Karpas-422 (cell line): ENCODE data around the gene ABCA9. TPM values are rescaled to one million over a fixed set of nuclear protein-coding genes. Genes with fewer than 3 reads are reported as not detected.
"Not testable (repeated sequence)": the region's sequence is repeated elsewhere in the genome, so short reads cannot be mapped to it uniquely, and the experiment has no call there.

ENCODE experiments used
- DNase-seq: peaks from one replicate; pipeline ENCODE4 v3.0.0-alpha.2; 2015
- H2AFZ ChIP-seq: fragments of 200-600 bp; sonication (generic); 2 replicates; pipeline ENCODE4 v1.6.1; 2014; ENCODE audit warnings: antibody characterized with exemption, low read length, mixed read lengths
- H3K27ac ChIP-seq: fragments of 200-600 bp; sonication (generic); 2 replicates; pipeline ENCODE4 v1.5.1; 2014; ENCODE audit warnings: mild to moderate bottlenecking, low read length, moderate library complexity
- H3K27me3 ChIP-seq: fragments of 200-600 bp; sonication (generic); 2 replicates; pipeline ENCODE4 v1.6.1; 2014; ENCODE audit warnings: low read length, mixed read lengths
- H3K36me3 ChIP-seq: fragments of 200-600 bp; sonication (generic); 2 replicates; pipeline ENCODE4 v1.6.1; 2014; ENCODE audit warnings: low read length, mixed read lengths; ENCODE audit not compliant: insufficient read depth
- H3K4me1 ChIP-seq: fragments of 200-600 bp; sonication (generic); 2 replicates; pipeline ENCODE4 v1.6.1; 2014; ENCODE audit warnings: mild to moderate bottlenecking, low read length, mixed read lengths
- H3K4me2 ChIP-seq: fragments of 200-600 bp; sonication (generic); 2 replicates; pipeline ENCODE4 v1.6.1; 2014; ENCODE audit warnings: low read length, low read depth, mild to moderate bottlenecking; ENCODE audit not compliant: poor library complexity, severe bottlenecking
- H3K4me3 ChIP-seq: fragments of 200-600 bp; sonication (generic); 2 replicates; pipeline ENCODE4 v1.5.1; 2014; ENCODE audit warnings: mild to moderate bottlenecking, antibody characterized with exemption, low read length, mixed read lengths
- H3K79me2 ChIP-seq: fragments of 200-600 bp; sonication (generic); 2 replicates; pipeline ENCODE4 v1.6.1; 2014; ENCODE audit warnings: mild to moderate bottlenecking, low read length, mixed read lengths
- H3K9ac ChIP-seq: fragments of 200-600 bp; sonication (generic); 2 replicates; pipeline ENCODE4 v1.6.0; 2014; ENCODE audit warnings: low read length
- H3K9me2 ChIP-seq: fragments of 200-600 bp; sonication (generic), shearing (Covaris generic); replicated peaks from 2 replicates; pipeline ENCODE4 v1.6.0; 2014; ENCODE audit warnings: mild to moderate bottlenecking, low read length, moderate library complexity; ENCODE audit not compliant: insufficient read depth
- H3K9me3 ChIP-seq: fragments of 300-700, 200-600 bp; sonication (generic); 2 replicates; pipeline ENCODE4 v1.6.1; 2014; ENCODE audit warnings: low read length, mixed read lengths
- H4K20me1 ChIP-seq: fragments of 200-600 bp; sonication (generic); 2 replicates; pipeline ENCODE4 v1.6.1; 2014; ENCODE audit warnings: mild to moderate bottlenecking, antibody characterized with exemption, low read length, low read depth; ENCODE audit not compliant: insufficient read depth
- total RNA-seq: library from RNA; depleted of rRNA; stranded (reverse); fragments of >200 nt; shearing (Covaris generic); gene quantifications from 2 replicates; pipeline ENCODE4 v1.2.3, GENCODE V29; 2014; ENCODE audit warnings: low replicate concordance

ABCA9 gene
- total RNA-seq, 1 experiment from 2014 or later = not detected

DNA sequence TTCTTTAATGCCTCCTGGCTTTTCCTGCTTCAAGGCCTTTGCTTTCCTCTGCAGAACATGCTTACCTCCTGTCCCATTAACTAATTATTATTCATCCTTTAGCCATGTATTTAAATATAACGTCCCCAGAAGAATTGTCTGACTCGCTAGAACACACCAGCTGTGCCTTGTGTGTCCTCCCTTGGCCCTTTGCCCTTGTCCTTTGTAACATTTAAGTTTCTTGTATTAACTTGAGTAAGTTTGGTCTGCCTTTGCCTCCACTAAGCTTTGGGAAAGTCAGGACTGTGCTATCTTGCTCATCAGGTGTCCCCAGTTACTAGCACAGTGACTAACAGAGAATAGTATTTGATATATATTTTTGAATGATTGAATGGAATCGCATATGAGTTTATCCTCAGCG, 29.6 kb upstream of the ABCA9 start:
- Histone ChIP-seq H3K9me2 (no peaks in the 10 kb centered on the region), H4K20me1 (no peaks in the 10 kb centered on the region), H3K9me3 (no peaks in the 10 kb centered on the region), H3K4me3 (no peak overlapping the region), H2AFZ (no peak overlapping the region), H3K79me2 (no peaks in the 10 kb centered on the region), H3K27me3 (no peaks in the 10 kb centered on the region), H3K9ac (no peak overlapping the region), H3K27ac (no peak overlapping the region), H3K4me2 (no peak overlapping the region), H3K36me3 (no peaks in the 10 kb centered on the region), H3K4me1 (no peaks in the 10 kb centered on the region)
- no peak for DNase-seq

DNA sequence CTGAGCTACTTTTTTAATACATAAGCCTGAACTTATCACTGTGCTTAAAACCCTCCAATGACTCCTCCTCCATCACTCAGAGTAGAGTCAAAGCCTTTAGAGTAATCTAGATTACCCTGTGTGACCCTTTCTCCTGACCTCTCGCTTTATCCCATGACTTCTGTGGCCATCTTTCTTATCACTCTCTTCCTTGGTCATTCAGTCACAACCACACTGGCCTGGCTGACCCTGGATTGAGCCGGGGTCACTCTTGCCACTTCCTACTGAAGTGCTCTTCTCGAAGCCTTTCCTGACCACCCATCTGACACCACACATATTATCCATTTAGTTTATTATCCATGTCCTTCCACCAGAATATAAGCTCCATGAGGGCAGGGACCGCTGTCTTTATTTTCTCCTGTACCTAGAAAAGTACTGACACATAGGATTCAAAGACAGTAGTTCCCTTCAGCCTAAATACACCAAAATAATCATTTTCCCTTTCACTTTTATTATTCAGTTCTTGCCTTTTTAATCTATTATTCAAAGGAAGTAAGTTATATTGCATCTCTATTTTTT, 28.0 kb upstream of the ABCA9 start:
- Histone ChIP-seq H3K4me1 (no peaks in the 10 kb centered on the region), H4K20me1 (no peaks in the 10 kb centered on the region), H3K79me2 (no peaks in the 10 kb centered on the region), H3K9ac (no peak overlapping the region), H3K36me3 (no peaks in the 10 kb centered on the region), H3K4me3 (no peak overlapping the region), H3K27ac (no peak overlapping the region), H3K4me2 (no peak overlapping the region), H3K9me2 (no peaks in the 10 kb centered on the region), H2AFZ (no peak overlapping the region), H3K27me3 (no peaks in the 10 kb centered on the region), H3K9me3 (no peaks in the 10 kb centered on the region)
- DNase-seq = no peak

DNA sequence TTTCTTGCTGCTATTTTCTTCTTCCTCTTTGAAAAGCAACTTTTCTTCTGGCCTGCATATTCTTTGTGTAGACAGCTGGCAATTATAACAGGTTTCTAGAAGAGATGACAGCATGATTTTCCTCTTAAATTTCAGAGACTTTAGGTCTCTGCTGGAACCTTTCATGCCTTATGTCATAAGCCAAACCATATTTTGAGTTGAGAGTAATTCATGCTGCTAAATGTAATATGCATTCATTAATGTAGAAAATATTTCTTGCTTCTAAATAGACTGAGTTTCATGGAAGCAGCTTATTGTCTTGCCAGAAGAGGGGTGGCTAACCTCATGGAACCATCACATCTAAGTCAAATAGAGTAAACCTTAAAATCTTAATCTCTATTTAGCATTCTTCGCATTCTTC, 25.9 kb upstream of the ABCA9 start:
- Histone ChIP-seq H3K27ac (no peak overlapping the region), H3K36me3 (no peaks in the 10 kb centered on the region; the same call in 1 of the 2 replicates)

DNA sequence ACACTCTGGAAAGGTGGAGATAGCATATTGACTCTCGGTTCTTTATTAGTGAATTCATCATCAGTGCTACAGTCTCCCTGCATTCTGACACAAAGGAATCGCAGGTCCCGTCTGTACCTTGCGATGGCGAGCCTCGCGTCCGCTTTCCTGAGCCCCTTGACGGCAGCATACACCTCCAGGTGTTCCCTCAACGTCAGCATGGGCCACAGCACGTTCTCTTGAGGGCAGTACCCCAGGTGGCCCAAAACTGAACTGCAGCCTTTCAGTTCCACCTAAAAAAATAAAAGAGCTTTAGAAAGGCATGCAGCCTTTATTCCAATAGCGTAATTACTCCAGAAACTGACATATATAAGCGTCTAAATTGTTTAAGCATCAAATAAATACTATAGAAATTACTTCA, 24.2 kb upstream of the ABCA9 start:
- no peaks in the 10 kb centered on the region for H3K9me3 ChIP-seq
- H2AFZ ChIP-seq = no peak overlapping the region
- DNase-seq = peak; percentile 69
- H3K9ac ChIP-seq = no peak overlapping the region
- no peaks in the 10 kb centered on the region for H4K20me1 ChIP-seq
- no peaks in the 10 kb centered on the region for H3K9me2 ChIP-seq
- H3K27ac ChIP-seq = no peak overlapping the region
- no peak overlapping the region for H3K4me2 ChIP-seq
- no peaks in the 10 kb centered on the region for H3K27me3 ChIP-seq
- H3K36me3 ChIP-seq = no peaks in the 10 kb centered on the region; the same call in 1 of the 2 replicates
- H3K79me2 ChIP-seq = no peaks in the 10 kb centered on the region
- no peak overlapping the region for H3K4me3 ChIP-seq
- H3K4me1 ChIP-seq = no peaks in the 10 kb centered on the region

More for the DNA sequence above, 25.9 kb upstream of the ABCA9 start:
- H3K9ac ChIP-seq = no peak overlapping the region
- H4K20me1 ChIP-seq = no peaks in the 10 kb centered on the region
- H3K79me2 ChIP-seq = no peaks in the 10 kb centered on the region
- H3K4me1 ChIP-seq = no peaks in the 10 kb centered on the region
- no peak for DNase-seq
- no peak overlapping the region for H3K4me3 ChIP-seq
- H3K9me3 ChIP-seq = no peaks in the 10 kb centered on the region
- H2AFZ ChIP-seq = no peak overlapping the region
- H3K27me3 ChIP-seq = no peaks in the 10 kb centered on the region
- H3K4me2 ChIP-seq = no peak overlapping the region
- no peaks in the 10 kb centered on the region for H3K9me2 ChIP-seq

DNA sequence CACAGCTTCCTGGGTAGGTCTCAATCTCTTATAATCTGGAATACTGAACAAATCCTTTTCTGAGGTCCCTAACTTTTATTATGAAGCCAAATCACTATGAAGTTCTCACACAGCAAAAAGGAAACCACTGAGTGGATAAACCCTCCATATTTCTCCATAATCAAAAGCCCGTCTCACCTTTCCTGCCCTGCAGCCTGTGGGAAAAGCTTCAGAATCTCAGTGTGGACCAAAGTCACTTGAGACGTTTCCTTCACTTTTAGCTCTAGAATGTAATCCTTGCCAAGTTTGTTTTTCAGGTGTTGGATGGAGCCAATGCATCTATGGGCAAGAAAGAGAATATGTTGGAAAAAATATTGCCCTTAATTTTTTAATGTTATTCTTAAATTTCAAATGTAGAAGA, 22.0 kb upstream of the ABCA9 start:
- Histone ChIP-seq H3K79me2 (no peaks in the 10 kb centered on the region), H3K27me3 (no peaks in the 10 kb centered on the region), H3K9me3 (no peaks in the 10 kb centered on the region), H3K36me3 (no peaks in the 10 kb centered on the region; the same call in 1 of the 2 replicates), H3K4me2 (no peak overlapping the region), H3K9ac (no peak overlapping the region), H2AFZ (no peak overlapping the region), H3K9me2 (no peaks in the 10 kb centered on the region), H3K4me3 (no peak overlapping the region), H3K27ac (no peak overlapping the region), H4K20me1 (no peaks in the 10 kb centered on the region), H3K4me1 (no peaks in the 10 kb centered on the region)
- DNase-seq = no peak

DNA sequence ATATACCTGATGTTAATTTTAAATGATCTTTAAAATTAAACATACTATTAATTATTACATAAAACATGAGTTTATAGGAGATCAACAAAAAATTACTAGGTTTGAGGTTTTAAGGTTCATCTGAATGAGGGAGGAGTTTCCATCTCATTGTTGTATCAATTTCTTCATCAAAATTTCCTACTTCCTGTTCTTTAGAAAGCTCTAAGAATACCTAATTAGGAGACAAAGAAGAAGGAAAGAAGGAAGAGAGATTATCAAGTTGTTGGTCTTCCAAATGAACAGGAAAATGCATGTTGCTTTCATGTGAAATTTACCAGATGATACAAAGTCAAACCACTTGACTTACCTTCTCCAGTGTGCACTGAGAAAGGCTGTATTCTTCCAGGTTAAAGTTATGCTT, 18.1 kb upstream of the ABCA9 start:
- no peaks in the 10 kb centered on the region for H4K20me1 ChIP-seq
- H3K4me1 ChIP-seq = no peaks in the 10 kb centered on the region
- H3K4me3 ChIP-seq = no peak overlapping the region
- H3K36me3 ChIP-seq = no peaks in the 10 kb centered on the region; the same call in 1 of the 2 replicates
- no peak overlapping the region for H3K27ac ChIP-seq
- no peak for DNase-seq
- H2AFZ ChIP-seq = no peak overlapping the region
- H3K79me2 ChIP-seq = no peaks in the 10 kb centered on the region
- H3K4me2 ChIP-seq = no peak overlapping the region
- H3K9me2 ChIP-seq = no peaks in the 10 kb centered on the region
- H3K9ac ChIP-seq = no peak overlapping the region
- no peaks in the 10 kb centered on the region for H3K9me3 ChIP-seq
- H3K27me3 ChIP-seq = no peaks in the 10 kb centered on the region

DNA sequence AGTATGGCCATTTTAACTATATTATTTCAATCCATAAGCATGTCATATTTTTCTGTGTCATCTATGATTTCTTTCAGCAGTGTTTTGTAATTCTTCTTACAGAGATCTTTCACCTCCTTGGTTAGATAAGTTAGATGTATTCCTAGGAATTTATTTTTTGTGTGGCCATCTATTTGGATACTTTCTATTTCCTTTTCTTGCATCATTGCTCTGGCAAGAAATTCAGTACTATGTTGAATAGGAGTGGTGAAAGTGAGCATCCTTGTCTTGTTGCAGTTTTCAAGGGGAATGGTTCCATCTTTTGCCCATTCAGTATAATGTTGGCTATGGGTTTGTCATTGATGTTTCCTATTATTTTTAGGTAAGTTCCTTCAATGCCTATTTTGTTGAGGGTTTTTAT, 15.1 kb upstream of the ABCA9 start:
- H3K27me3 ChIP-seq = no peaks in the 10 kb centered on the region

DNA sequence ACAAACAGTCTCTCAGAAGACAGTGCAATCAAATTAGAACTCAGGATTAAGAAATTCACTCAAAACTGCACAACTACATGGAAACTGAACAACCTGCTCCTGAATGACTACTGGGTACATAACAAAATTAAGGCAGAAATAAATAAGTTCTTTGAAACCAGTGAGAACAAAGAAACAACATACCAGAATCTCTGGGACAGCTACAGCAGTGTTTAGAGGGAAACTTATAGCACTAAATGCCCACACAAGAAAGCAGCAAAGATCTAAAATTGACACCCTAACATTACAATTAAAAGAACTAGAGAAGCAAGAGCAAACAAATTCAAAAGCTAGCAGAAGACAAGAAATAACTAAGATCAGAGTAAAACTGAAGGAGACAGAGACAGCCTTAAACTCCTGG, 12.7 kb upstream of the ABCA9 start:
- not testable (repeated sequence) for H3K9ac ChIP-seq, H2AFZ ChIP-seq, H3K4me3 ChIP-seq, DNase-seq, H3K4me2 ChIP-seq, H3K27ac ChIP-seq, H4K20me1 ChIP-seq, H3K27me3 ChIP-seq, H3K9me2 ChIP-seq, H3K36me3 ChIP-seq, H3K4me1 ChIP-seq, H3K79me2 ChIP-seq, H3K9me3 ChIP-seq

More for the DNA sequence above, 15.1 kb upstream of the ABCA9 start:
- no peak overlapping the region for H3K27ac ChIP-seq
- no peaks in the 10 kb centered on the region for H3K79me2 ChIP-seq
- DNase-seq = no peak
- H3K4me3 ChIP-seq = no peak overlapping the region
- H2AFZ ChIP-seq = no peak overlapping the region
- H3K9me3 ChIP-seq = no peaks in the 10 kb centered on the region
- no peaks in the 10 kb centered on the region for H3K9me2 ChIP-seq
- no peak overlapping the region for H3K4me2 ChIP-seq
- no peaks in the 10 kb centered on the region for H3K36me3 ChIP-seq
- no peaks in the 10 kb centered on the region for H3K4me1 ChIP-seq
- H4K20me1 ChIP-seq = no peaks in the 10 kb centered on the region
- no peak overlapping the region for H3K9ac ChIP-seq

DNA sequence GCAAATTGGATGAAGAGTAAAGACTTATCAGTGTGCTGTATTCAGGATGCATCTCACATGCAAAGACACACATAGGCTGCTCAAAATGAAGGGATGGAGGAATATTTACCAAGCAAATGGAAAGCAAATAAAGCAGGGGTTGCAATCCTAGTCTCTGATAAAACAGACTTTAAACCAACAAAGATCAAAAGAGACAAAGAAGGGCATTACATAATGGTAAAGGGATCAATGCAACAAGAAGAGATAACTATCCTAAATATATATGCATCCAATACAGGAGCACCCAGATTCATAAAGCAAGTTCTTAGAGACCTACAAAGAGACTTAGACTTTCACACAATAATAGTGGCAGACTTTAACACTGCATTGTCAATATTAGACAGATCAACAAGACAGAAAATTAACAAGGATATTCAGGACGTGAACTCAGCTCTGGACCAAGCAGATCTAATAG, 12.1 kb upstream of the ABCA9 start:
- not testable (repeated sequence) for H3K79me2 ChIP-seq, DNase-seq, H3K36me3 ChIP-seq, H4K20me1 ChIP-seq, H3K27me3 ChIP-seq, H2AFZ ChIP-seq, H3K4me3 ChIP-seq, H3K4me2 ChIP-seq, H3K9ac ChIP-seq, H3K27ac ChIP-seq, H3K9me2 ChIP-seq, H3K9me3 ChIP-seq, H3K4me1 ChIP-seq
